ENCODE results near the gene CPA5.
A peak's percentile ranks its signal among the peaks of the same experiment; 100 is the strongest.

CPA5 gene

DNA sequence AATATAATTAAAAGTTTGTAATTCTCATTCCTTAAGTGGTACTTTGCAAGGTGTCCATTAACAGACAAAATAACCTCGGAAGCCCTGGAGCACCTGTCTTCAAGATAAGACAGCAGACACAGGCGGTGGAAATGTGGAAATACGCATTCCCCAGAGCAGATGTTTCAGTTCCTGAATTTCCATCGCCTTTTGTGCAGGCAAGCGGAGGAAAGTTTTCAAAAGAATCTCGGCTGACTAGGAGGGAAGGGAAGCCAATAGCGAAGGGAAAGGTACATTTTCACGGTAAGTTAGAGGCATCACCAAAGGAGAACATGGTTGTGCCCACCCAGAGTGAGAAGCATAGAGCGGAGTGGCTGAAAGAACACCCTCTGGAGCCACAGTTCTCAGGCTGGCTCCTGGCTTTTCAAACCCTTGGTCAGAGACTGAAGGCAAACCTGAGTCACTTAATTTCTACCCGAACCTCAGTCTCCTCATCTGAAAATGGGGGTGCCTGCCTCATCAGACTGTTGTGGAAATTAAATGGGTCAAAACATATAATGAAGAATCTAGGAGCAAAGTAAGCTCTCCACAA is 49.3 kb downstream of the CPA5 start:
- H3K27ac ChIP-seq (ENCODE audit: insufficient read depth in 1 of 2, low read depth in 1 of 2, low read length in 2 of 2, poor library complexity in 1 of 2, severe bottlenecking in 2 of 2), result peak overlapping the region; percentile 34 to 71
- peak; percentile 55 to 84 (median 74) for DNase-seq

DNA sequence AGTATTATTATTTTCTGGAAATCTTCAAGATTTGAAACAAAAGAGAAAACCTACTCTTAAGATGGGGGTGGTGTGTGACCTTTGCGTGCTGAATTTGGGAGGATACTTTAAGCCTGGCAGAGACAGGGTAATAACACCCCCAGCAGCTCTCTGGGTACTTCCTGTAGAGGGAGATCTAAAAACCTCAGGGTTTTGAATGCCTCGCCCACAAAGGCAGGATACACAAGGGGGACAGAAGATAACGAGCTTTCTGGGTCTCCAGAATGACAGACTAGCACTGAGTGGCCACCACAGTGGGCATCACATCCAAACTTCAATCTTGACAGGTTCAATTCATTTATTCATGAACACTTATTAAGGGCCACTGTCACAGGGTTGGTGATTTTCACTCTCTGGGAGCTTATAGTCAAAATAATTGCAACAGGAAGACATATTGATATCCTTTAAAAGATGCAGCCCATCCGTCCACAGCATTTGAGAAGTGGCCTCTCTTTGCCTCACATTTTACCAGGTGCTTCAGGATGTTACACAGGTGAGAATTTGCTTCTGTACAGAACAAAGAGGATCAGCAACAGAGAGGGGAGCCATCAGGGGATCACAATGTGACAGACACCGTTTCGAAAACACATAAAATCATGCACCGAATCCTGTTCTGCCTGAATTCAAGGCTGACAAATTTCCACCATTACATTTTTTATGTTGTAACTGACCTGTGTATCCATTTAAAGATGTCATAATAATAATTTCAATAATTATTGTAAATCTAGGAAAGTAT is 50.0 kb downstream of the CPA5 start:
- Histone ChIP-seq H3K4me3 (ENCODE audit: control insufficient read depth in 1 of 7, extremely low read depth in 1 of 7, insufficient read depth in 4 of 7, low read depth in 2 of 7, low read length in 6 of 7) (peak overlapping the region in 4 of 7 experiments; percentile 4 to 58 (median 30)), H3K27ac (ENCODE audit: insufficient read depth in 1 of 2, low read depth in 1 of 2, low read length in 2 of 2, poor library complexity in 1 of 2, severe bottlenecking in 2 of 2) (peak overlapping the region; percentile 34 to 71), H3K9me3 (ENCODE audit: control extremely low read depth in 1 of 5, control insufficient read depth in 4 of 5, insufficient read depth in 2 of 5, low read depth in 1 of 5, low read length in 4 of 5) (no peaks in the 10 kb centered on the region), H3K4me1 (ENCODE audit: control extremely low read depth in 1 of 4, control insufficient read depth in 4 of 4, insufficient read depth in 4 of 4, low read length in 3 of 4) (peaks cover 14 to 58% (median 46%) of the 10 kb centered on the region in 4 experiments), H3K36me3 (ENCODE audit: control insufficient read depth in 4 of 4, insufficient read depth in 4 of 4, low read length in 3 of 4) (peaks cover 0 to 1% (median 0%) of the 10 kb centered on the region in 4 experiments), H3K27me3 (replicated peaks in 2 of 5; ENCODE audit: control insufficient read depth in 4 of 5, insufficient read depth in 5 of 5, low read length in 4 of 5) (no peaks in the 10 kb centered on the region)
- DNase-seq, result peak; percentile 68 to 93 (median 86)
- CTCF ChIA-PET, result interaction anchor here (1.0 to 1.2 kb wide), 5 partner anchors 10 to 92 kb away, joined by 3 to 4 read pairs (median 3); no protein-coding TSS in a partner anchor
- POLR2A ChIA-PET, result interaction anchor here (0.6 to 1.0 kb wide), 3 partner anchors 9 to 79 kb away, joined by 3 read pairs; no protein-coding TSS in a partner anchor
- WGBS (ENCODE audit: insufficient coverage), result 7% methylated on average over 3 of the region's 7 CpGs

More for the DNA sequence above, 49.3 kb downstream of the CPA5 start:
- Histone ChIP-seq H3K9me3 (ENCODE audit: control extremely low read depth in 1 of 5, control insufficient read depth in 4 of 5, insufficient read depth in 2 of 5, low read depth in 1 of 5, low read length in 4 of 5) (no peaks in the 10 kb centered on the region), H3K36me3 (ENCODE audit: control insufficient read depth in 4 of 4, insufficient read depth in 4 of 4, low read length in 3 of 4) (peaks cover 0 to 1% (median 0%) of the 10 kb centered on the region in 4 experiments), H3K4me1 (ENCODE audit: control extremely low read depth in 1 of 4, control insufficient read depth in 4 of 4, insufficient read depth in 4 of 4, low read length in 3 of 4) (peaks cover 14 to 53% (median 42%) of the 10 kb centered on the region in 4 experiments), H3K4me3 (ENCODE audit: control insufficient read depth in 1 of 7, extremely low read depth in 1 of 7, insufficient read depth in 4 of 7, low read depth in 2 of 7, low read length in 6 of 7) (peak overlapping the region in 4 of 7 experiments; percentile 11 to 58 (median 34)), H3K27me3 (replicated peaks in 2 of 5; ENCODE audit: control insufficient read depth in 4 of 5, insufficient read depth in 5 of 5, low read length in 4 of 5) (no peaks in the 10 kb centered on the region)
- POLR2A ChIA-PET, result interaction anchor here (1.0 kb wide), 2 partner anchors 10 to 70 kb away, joined by 3 read pairs; no protein-coding TSS in a partner anchor
- 22% methylated on average over 9 of the region's 10 CpGs for WGBS (ENCODE audit: insufficient coverage)
- CTCF ChIA-PET, result interaction anchor here (1.0 to 1.2 kb wide), 5 partner anchors 9 to 93 kb away, joined by 3 to 4 read pairs (median 3); no protein-coding TSS in a partner anchor

DNA sequence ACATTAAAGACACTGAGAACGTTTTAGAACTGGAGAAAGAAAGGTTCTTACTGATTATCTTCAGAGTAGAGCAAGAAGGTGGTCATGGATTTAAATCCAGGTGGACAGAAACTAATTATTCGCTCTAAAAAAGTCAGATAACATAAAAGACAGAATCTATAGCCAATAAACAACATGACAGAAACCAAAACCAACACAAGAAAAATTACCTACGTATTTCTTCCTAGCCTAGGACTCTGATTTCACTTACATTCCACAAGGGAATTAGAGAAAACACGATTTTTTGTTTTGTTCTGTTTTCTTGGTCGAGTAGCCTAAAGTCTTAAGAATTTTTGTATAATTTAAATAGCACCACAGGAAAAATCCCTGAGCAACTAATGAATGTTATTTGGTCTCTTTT is 50.8 kb downstream of the CPA5 start:
- POLR2A ChIA-PET, result no interaction called here

GRCh38 chr7:130396109-130396508 is 51.5 kb downstream of the CPA5 start:
- CTCF ChIA-PET, result interaction anchor here (1.1 kb wide), 1 partner anchor 78 kb away, joined by 3 read pairs; no protein-coding TSS in a partner anchor
- Histone ChIP-seq H3K36me3 (ENCODE audit: control insufficient read depth in 4 of 4, insufficient read depth in 4 of 4, low read length in 3 of 4) (peaks cover 0 to 8% (median 3%) of the 10 kb centered on the region in 4 experiments), H3K27ac (ENCODE audit: insufficient read depth in 1 of 2, low read depth in 1 of 2, low read length in 2 of 2, poor library complexity in 1 of 2, severe bottlenecking in 2 of 2) (no peak overlapping the region), H3K4me3 (ENCODE audit: control insufficient read depth in 1 of 7, extremely low read depth in 1 of 7, insufficient read depth in 4 of 7, low read depth in 2 of 7, low read length in 6 of 7) (no peak overlapping the region), H3K27me3 (replicated peaks in 2 of 5; ENCODE audit: control insufficient read depth in 4 of 5, insufficient read depth in 5 of 5, low read length in 4 of 5) (no peaks in the 10 kb centered on the region), H3K4me1 (ENCODE audit: control extremely low read depth in 1 of 4, control insufficient read depth in 4 of 4, insufficient read depth in 4 of 4, low read length in 3 of 4) (peaks cover 14 to 58% (median 46%) of the 10 kb centered on the region in 4 experiments), H3K9me3 (ENCODE audit: control extremely low read depth in 1 of 5, control insufficient read depth in 4 of 5, insufficient read depth in 2 of 5, low read depth in 1 of 5, low read length in 4 of 5) (no peaks in the 10 kb centered on the region)
- POLR2A ChIA-PET, result no interaction called here
- no peak for DNase-seq
- WGBS (ENCODE audit: insufficient coverage), result 95% methylated on average over 2 of the region's 3 CpGs

More for the DNA sequence above, 50.8 kb downstream of the CPA5 start:
- Histone ChIP-seq H3K9me3 (ENCODE audit: control extremely low read depth in 1 of 5, control insufficient read depth in 4 of 5, insufficient read depth in 2 of 5, low read depth in 1 of 5, low read length in 4 of 5) (no peaks in the 10 kb centered on the region), H3K4me3 (ENCODE audit: control insufficient read depth in 1 of 7, extremely low read depth in 1 of 7, insufficient read depth in 4 of 7, low read depth in 2 of 7, low read length in 6 of 7) (no peak overlapping the region), H3K36me3 (ENCODE audit: control insufficient read depth in 4 of 4, insufficient read depth in 4 of 4, low read length in 3 of 4) (peaks cover 0 to 3% (median under 1%) of the 10 kb centered on the region in 4 experiments), H3K27ac (ENCODE audit: insufficient read depth in 1 of 2, low read depth in 1 of 2, low read length in 2 of 2, poor library complexity in 1 of 2, severe bottlenecking in 2 of 2) (no peak overlapping the region), H3K27me3 (replicated peaks in 2 of 5; ENCODE audit: control insufficient read depth in 4 of 5, insufficient read depth in 5 of 5, low read length in 4 of 5) (no peaks in the 10 kb centered on the region), H3K4me1 (ENCODE audit: control extremely low read depth in 1 of 4, control insufficient read depth in 4 of 4, insufficient read depth in 4 of 4, low read length in 3 of 4) (peaks cover 14 to 58% (median 46%) of the 10 kb centered on the region in 4 experiments)
- CTCF ChIA-PET, result interaction anchor here (1.1 kb wide), 1 partner anchor 78 kb away, joined by 3 read pairs; no protein-coding TSS in a partner anchor
- 100% methylated on average over 1 of the region's 5 CpGs for WGBS (ENCODE audit: insufficient coverage)
- no peak for DNase-seq

GRCh38 chr7:130397051-130397757 is 52.6 kb downstream of the CPA5 start:
- Histone ChIP-seq H3K27me3 (replicated peaks in 2 of 5; ENCODE audit: control insufficient read depth in 4 of 5, insufficient read depth in 5 of 5, low read length in 4 of 5) (no peaks in the 10 kb centered on the region), H3K36me3 (ENCODE audit: control insufficient read depth in 4 of 4, insufficient read depth in 4 of 4, low read length in 3 of 4) (peaks cover 0 to 8% (median 4%) of the 10 kb centered on the region in 4 experiments), H3K4me1 (ENCODE audit: control extremely low read depth in 1 of 4, control insufficient read depth in 4 of 4, insufficient read depth in 4 of 4, low read length in 3 of 4) (peaks cover 14 to 57% (median 45%) of the 10 kb centered on the region in 4 experiments), H3K4me3 (ENCODE audit: control insufficient read depth in 1 of 7, extremely low read depth in 1 of 7, insufficient read depth in 4 of 7, low read depth in 2 of 7, low read length in 6 of 7) (no peak overlapping the region), H3K9me3 (ENCODE audit: control extremely low read depth in 1 of 5, control insufficient read depth in 4 of 5, insufficient read depth in 2 of 5, low read depth in 1 of 5, low read length in 4 of 5) (no peaks in the 10 kb centered on the region), H3K27ac (ENCODE audit: insufficient read depth in 1 of 2, low read depth in 1 of 2, low read length in 2 of 2, poor library complexity in 1 of 2, severe bottlenecking in 2 of 2) (no peak overlapping the region)
- POLR2A ChIA-PET, result no interaction called here
- DNase-seq, result peak in 1 of 3 donors; percentile 36
- 50% methylated on average over 1 of the region's 7 CpGs for WGBS (ENCODE audit: insufficient coverage)
- CTCF ChIA-PET, result interaction anchor here (1.2 kb wide), 1 partner anchor 41 kb away, joined by 3 read pairs; no protein-coding TSS in a partner anchor

DNA sequence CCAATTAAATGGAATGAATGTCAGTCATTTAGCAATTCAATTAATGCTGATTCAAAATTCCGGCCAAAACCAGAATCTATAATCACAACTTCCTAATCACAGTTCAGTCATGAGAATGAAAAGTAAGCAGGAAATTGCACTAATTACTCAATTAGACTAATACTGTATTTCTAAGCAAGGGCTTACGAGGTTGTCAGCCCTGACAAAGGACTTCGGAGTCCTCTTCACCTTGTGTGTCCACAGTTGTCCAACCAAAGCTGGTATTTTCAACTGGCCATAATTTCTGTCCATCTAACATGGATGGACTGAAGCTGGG is 53.1 kb downstream of the CPA5 start:
- WGBS (ENCODE audit: insufficient coverage), result 89% methylated on average over 2 of the region's 3 CpGs
- H3K9me3 ChIP-seq (ENCODE audit: control extremely low read depth in 1 of 5, control insufficient read depth in 4 of 5, insufficient read depth in 2 of 5, low read depth in 1 of 5, low read length in 4 of 5), result no peaks in the 10 kb centered on the region
- H3K4me3 ChIP-seq (ENCODE audit: control insufficient read depth in 1 of 7, extremely low read depth in 1 of 7, insufficient read depth in 4 of 7, low read depth in 2 of 7, low read length in 6 of 7), result no peak overlapping the region
- H3K27me3 ChIP-seq (replicated peaks in 2 of 5; ENCODE audit: control insufficient read depth in 4 of 5, insufficient read depth in 5 of 5, low read length in 4 of 5), result no peaks in the 10 kb centered on the region
- peaks cover 0 to 13% (median 9%) of the 10 kb centered on the region in 4 experiments for H3K36me3 ChIP-seq (ENCODE audit: control insufficient read depth in 4 of 4, insufficient read depth in 4 of 4, low read length in 3 of 4)
- no peak for DNase-seq
- POLR2A ChIA-PET, result no interaction called here
- no peak overlapping the region for H3K27ac ChIP-seq (ENCODE audit: insufficient read depth in 1 of 2, low read depth in 1 of 2, low read length in 2 of 2, poor library complexity in 1 of 2, severe bottlenecking in 2 of 2)
- peaks cover 14 to 55% (median 43%) of the 10 kb centered on the region in 4 experiments for H3K4me1 ChIP-seq (ENCODE audit: control extremely low read depth in 1 of 4, control insufficient read depth in 4 of 4, insufficient read depth in 4 of 4, low read length in 3 of 4)
- CTCF ChIA-PET, result interaction anchor here (1.2 kb wide), 1 partner anchor 41 kb away, joined by 3 read pairs; no protein-coding TSS in a partner anchor
